IMR-90 (cell line): ENCODE data around the gene PCNX2.

Experiments used
- NFE2L2 ChIP-seq: fragments of 150-350 bp; IDR thresholded peaks from 2 replicates; pipeline ENCODE4 v1.6.1; 2016; ENCODE audit warnings: low read depth, mild to moderate bottlenecking, low read length
- POLR2A ChIP-seq: IDR thresholded peaks from 2 replicates; pipeline ENCODE4 v1.6.1; 2012; ENCODE audit warnings: mild to moderate bottlenecking, low read depth, low read length
- RAD21 ChIP-seq: IDR thresholded peaks from 2 replicates; pipeline ENCODE4 v1.6.1; 2012; ENCODE audit warnings: low read length, improper control_type of control experiment
- TF ChIP-seq, protein P1 (sequence below): conservative IDR thresholded peaks from 2 replicates; pipeline ENCODE4 v1.5.1; 2012; ENCODE audit warnings: mild to moderate bottlenecking, low read depth, low read length, improper control_type of control experiment
- TF ChIP-seq, protein P2 (sequence below): fragments of 150-350 bp; IDR thresholded peaks from 2 replicates; pipeline ENCODE4 v1.6.1; 2016; ENCODE audit warnings: low read depth, mild to moderate bottlenecking, low read length, moderate library complexity, borderline replicate concordance

DNA sequence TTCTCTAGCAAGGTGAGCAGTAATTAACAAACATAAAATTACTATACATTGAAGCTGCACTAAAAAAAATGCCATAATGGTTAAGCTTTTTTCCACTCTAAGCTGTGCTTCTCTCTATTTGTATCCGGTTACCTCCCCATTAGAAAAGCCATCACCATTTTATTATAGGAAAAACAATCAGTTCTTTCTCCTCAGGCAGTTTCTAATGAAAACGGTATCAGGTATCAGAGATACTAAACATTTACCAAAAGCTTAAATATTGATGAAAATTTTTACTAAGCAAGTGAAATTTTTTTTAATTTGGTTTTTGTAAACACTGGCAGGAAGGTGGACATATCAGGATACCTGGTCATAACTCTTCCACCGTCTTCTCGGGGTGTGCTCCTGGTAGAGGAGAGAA is 330.9 kb downstream of the PCNX2 start:
- TF ChIP-seq, protein P1, sequence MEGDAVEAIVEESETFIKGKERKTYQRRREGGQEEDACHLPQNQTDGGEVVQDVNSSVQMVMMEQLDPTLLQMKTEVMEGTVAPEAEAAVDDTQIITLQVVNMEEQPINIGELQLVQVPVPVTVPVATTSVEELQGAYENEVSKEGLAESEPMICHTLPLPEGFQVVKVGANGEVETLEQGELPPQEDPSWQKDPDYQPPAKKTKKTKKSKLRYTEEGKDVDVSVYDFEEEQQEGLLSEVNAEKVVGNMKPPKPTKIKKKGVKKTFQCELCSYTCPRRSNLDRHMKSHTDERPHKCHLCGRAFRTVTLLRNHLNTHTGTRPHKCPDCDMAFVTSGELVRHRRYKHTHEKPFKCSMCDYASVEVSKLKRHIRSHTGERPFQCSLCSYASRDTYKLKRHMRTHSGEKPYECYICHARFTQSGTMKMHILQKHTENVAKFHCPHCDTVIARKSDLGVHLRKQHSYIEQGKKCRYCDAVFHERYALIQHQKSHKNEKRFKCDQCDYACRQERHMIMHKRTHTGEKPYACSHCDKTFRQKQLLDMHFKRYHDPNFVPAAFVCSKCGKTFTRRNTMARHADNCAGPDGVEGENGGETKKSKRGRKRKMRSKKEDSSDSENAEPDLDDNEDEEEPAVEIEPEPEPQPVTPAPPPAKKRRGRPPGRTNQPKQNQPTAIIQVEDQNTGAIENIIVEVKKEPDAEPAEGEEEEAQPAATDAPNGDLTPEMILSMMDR, result no peak
- TF ChIP-seq RAD21, result no peak
- TF ChIP-seq POLR2A, result no peak
- TF ChIP-seq NFE2L2, result no peak
- TF ChIP-seq, protein P2, sequence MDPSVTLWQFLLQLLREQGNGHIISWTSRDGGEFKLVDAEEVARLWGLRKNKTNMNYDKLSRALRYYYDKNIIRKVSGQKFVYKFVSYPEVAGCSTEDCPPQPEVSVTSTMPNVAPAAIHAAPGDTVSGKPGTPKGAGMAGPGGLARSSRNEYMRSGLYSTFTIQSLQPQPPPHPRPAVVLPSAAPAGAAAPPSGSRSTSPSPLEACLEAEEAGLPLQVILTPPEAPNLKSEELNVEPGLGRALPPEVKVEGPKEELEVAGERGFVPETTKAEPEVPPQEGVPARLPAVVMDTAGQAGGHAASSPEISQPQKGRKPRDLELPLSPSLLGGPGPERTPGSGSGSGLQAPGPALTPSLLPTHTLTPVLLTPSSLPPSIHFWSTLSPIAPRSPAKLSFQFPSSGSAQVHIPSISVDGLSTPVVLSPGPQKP, result no peak
